Measurements from ENCODE around the gene PPM1D. TPM values are rescaled to one million over a fixed set of nuclear protein-coding genes. Genes with fewer than 3 reads are reported as not detected.
"Not testable (repeated sequence)": the region's sequence is repeated elsewhere in the genome, so short reads cannot be mapped to it uniquely, and the experiment has no call there.

PPM1D gene
- total RNA-seq, 2 donors from 2014 or later, result 13.1 to 20.0 TPM

GRCh38 chr17:60599220-60599619, 773 bp upstream of the PPM1D start:
- DNase-seq, result peak in 1 of 2 donors; percentile 6
- Mint-ChIP-seq H3K36me3 (ENCODE audit: insufficient read depth in 2 of 2) (peaks cover 0 to 2% of the 10 kb centered on the region in 2 donors), H3K4me3 (peak overlapping the region; percentile 94 to 100), H3K4me1 (ENCODE audit: low read depth) (peaks cover 34% of the 10 kb centered on the region), H3K27ac (peak overlapping the region; percentile 96), H3K27me3 (ENCODE audit: low read depth) (no peaks in the 10 kb centered on the region), H3K9me3 (no peaks in the 10 kb centered on the region)
- peak in 1 of 2 donors; percentile 9 for ATAC-seq (replicated peaks in 1 of 2)

- Mint-ChIP-seq H3K4me3 (peak overlapping the region; percentile 94 to 100), H3K27ac (peak overlapping the region; percentile 62), H3K36me3 (ENCODE audit: insufficient read depth in 2 of 2) (peaks cover 0 to 2% of the 10 kb centered on the region in 2 donors), H3K9me3 (no peaks in the 10 kb centered on the region), H3K4me1 (ENCODE audit: low read depth) (peaks cover 48% of the 10 kb centered on the region), H3K27me3 (ENCODE audit: low read depth) (no peaks in the 10 kb centered on the region)
- DNase-seq (peak; percentile 62 to 74), ATAC-seq (replicated peaks in 1 of 2) (peak; percentile 33 to 36)
Observed at GRCh38 chr17:60600490-60601446, 775 bp downstream of the PPM1D start.

GRCh38 chr17:60601447-60602384, 1.7 kb downstream of the PPM1D start:
- Mint-ChIP-seq H3K36me3 (ENCODE audit: insufficient read depth in 2 of 2) (peaks cover 0 to 2% of the 10 kb centered on the region in 2 donors), H3K27ac (peak overlapping the region; percentile 66), H3K27me3 (ENCODE audit: low read depth) (no peaks in the 10 kb centered on the region), H3K4me1 (ENCODE audit: low read depth) (peaks cover 58% of the 10 kb centered on the region), H3K9me3 (no peaks in the 10 kb centered on the region), H3K4me3 (peak overlapping the region; percentile 94 to 100)
- ATAC-seq (replicated peaks in 1 of 2) (no peak), DNase-seq (peak; percentile 45 to 51)

GRCh38 chr17:60602385-60602742, 2.4 kb downstream of the PPM1D start:
- DNase-seq, result no peak
- Mint-ChIP-seq H3K27ac (no peak overlapping the region), H3K4me3 (peak overlapping the region; percentile 94 to 100), H3K4me1 (ENCODE audit: low read depth) (peaks cover 62% of the 10 kb centered on the region), H3K27me3 (ENCODE audit: low read depth) (no peaks in the 10 kb centered on the region), H3K36me3 (ENCODE audit: insufficient read depth in 2 of 2) (peaks cover 0 to 2% of the 10 kb centered on the region in 2 donors), H3K9me3 (no peaks in the 10 kb centered on the region)
- no peak for ATAC-seq (replicated peaks in 1 of 2)

GRCh38 chr17:60602871-60603270, 2.9 kb downstream of the PPM1D start:
- Mint-ChIP-seq H3K27ac (peak overlapping the region; percentile 2), H3K4me1 (ENCODE audit: low read depth) (peaks cover 65% of the 10 kb centered on the region)
- DNase-seq, result no peak

GRCh38 chr17:60603477-60603876, 3.5 kb downstream of the PPM1D start:
- H3K4me3 Mint-ChIP-seq, result peak overlapping the region in 1 of 2 donors; percentile 56
- H3K27ac Mint-ChIP-seq; H3K9me3 Mint-ChIP-seq; ATAC-seq (replicated peaks in 1 of 2); H3K27me3 Mint-ChIP-seq (ENCODE audit: low read depth); DNase-seq; H3K36me3 Mint-ChIP-seq (ENCODE audit: insufficient read depth in 2 of 2): not testable (repeated sequence)
- H3K4me1 Mint-ChIP-seq (ENCODE audit: low read depth), result peaks cover 59% of the 10 kb centered on the region

More at GRCh38 chr17:60602871-60603270, 2.9 kb downstream of the PPM1D start:
- peak overlapping the region; percentile 85 to 94 for H3K4me3 Mint-ChIP-seq
- no peak for ATAC-seq (replicated peaks in 1 of 2)
- H3K27me3 Mint-ChIP-seq (ENCODE audit: low read depth), result no peaks in the 10 kb centered on the region
- H3K36me3 Mint-ChIP-seq (ENCODE audit: insufficient read depth in 2 of 2), result peaks cover 0 to 2% of the 10 kb centered on the region in 2 donors
- no peaks in the 10 kb centered on the region for H3K9me3 Mint-ChIP-seq

- H3K9me3 Mint-ChIP-seq, result no peaks in the 10 kb centered on the region
- DNase-seq (no peak), ATAC-seq (replicated peaks in 1 of 2) (no peak)
- H3K27me3 Mint-ChIP-seq (ENCODE audit: low read depth), result no peaks in the 10 kb centered on the region
- H3K36me3 Mint-ChIP-seq (ENCODE audit: insufficient read depth in 2 of 2), result peaks cover 0 to 2% of the 10 kb centered on the region in 2 donors
- H3K4me1 Mint-ChIP-seq (ENCODE audit: low read depth), result peaks cover 57% of the 10 kb centered on the region
- peak overlapping the region in 1 of 2 donors; percentile 40 for H3K4me3 Mint-ChIP-seq
- no peak overlapping the region for H3K27ac Mint-ChIP-seq
Observed at GRCh38 chr17:60604686-60605334, 4.8 kb downstream of the PPM1D start.

GRCh38 chr17:60606036-60606435, 6.0 kb downstream of the PPM1D start:
- Mint-ChIP-seq H3K4me1 (ENCODE audit: low read depth) (peaks cover 57% of the 10 kb centered on the region), H3K27me3 (ENCODE audit: low read depth) (no peaks in the 10 kb centered on the region), H3K4me3 (peak overlapping the region in 1 of 2 donors; percentile 46), H3K36me3 (ENCODE audit: insufficient read depth in 2 of 2) (peaks cover 0 to 2% of the 10 kb centered on the region in 2 donors), H3K27ac (peak overlapping the region; percentile 36), H3K9me3 (no peaks in the 10 kb centered on the region)
- ATAC-seq (replicated peaks in 1 of 2), result peak; percentile 53 to 65
- DNase-seq, result no peak

GRCh38 chr17:60610473-60610872, 10.5 kb downstream of the PPM1D start:
- H3K36me3 Mint-ChIP-seq (ENCODE audit: insufficient read depth in 2 of 2), result no peaks in the 10 kb centered on the region
- no peak overlapping the region for H3K27ac Mint-ChIP-seq
- peaks cover 22% of the 10 kb centered on the region for H3K4me1 Mint-ChIP-seq (ENCODE audit: low read depth)
- DNase-seq, result no peak
- no peaks in the 10 kb centered on the region for H3K9me3 Mint-ChIP-seq
- no peak overlapping the region for H3K4me3 Mint-ChIP-seq
- no peaks in the 10 kb centered on the region for H3K27me3 Mint-ChIP-seq (ENCODE audit: low read depth)
- ATAC-seq (replicated peaks in 1 of 2), result no peak

GRCh38 chr17:60611321-60611720, 11.3 kb downstream of the PPM1D start:
- not testable (repeated sequence) for H3K27me3 Mint-ChIP-seq (ENCODE audit: low read depth); H3K27ac Mint-ChIP-seq; DNase-seq; ATAC-seq (replicated peaks in 1 of 2); H3K9me3 Mint-ChIP-seq; H3K4me3 Mint-ChIP-seq; H3K36me3 Mint-ChIP-seq (ENCODE audit: insufficient read depth in 2 of 2)
- H3K4me1 Mint-ChIP-seq (ENCODE audit: low read depth), result peaks cover 14% of the 10 kb centered on the region

GRCh38 chr17:60613325-60613724, 13.3 kb downstream of the PPM1D start:
- DNase-seq (no peak), ATAC-seq (replicated peaks in 1 of 2) (no peak)
- H3K4me3 Mint-ChIP-seq, result no peak overlapping the region
- no peaks in the 10 kb centered on the region for H3K4me1 Mint-ChIP-seq (ENCODE audit: low read depth)
- no peak overlapping the region for H3K27ac Mint-ChIP-seq
- no peaks in the 10 kb centered on the region for H3K9me3 Mint-ChIP-seq
- H3K27me3 Mint-ChIP-seq (ENCODE audit: low read depth), result no peaks in the 10 kb centered on the region
- H3K36me3 Mint-ChIP-seq (ENCODE audit: insufficient read depth in 2 of 2), result no peaks in the 10 kb centered on the region

GRCh38 chr17:60613796-60614195, 13.8 kb downstream of the PPM1D start:
- H3K4me3 Mint-ChIP-seq; H3K36me3 Mint-ChIP-seq (ENCODE audit: insufficient read depth in 2 of 2); H3K27ac Mint-ChIP-seq: not testable (repeated sequence)

More at GRCh38 chr17:60613796-60614195, 13.8 kb downstream of the PPM1D start:
- H3K4me1 Mint-ChIP-seq (ENCODE audit: low read depth); DNase-seq; H3K9me3 Mint-ChIP-seq; ATAC-seq (replicated peaks in 1 of 2); H3K27me3 Mint-ChIP-seq (ENCODE audit: low read depth): not testable (repeated sequence)
